HCT116 (cell line): Measurements from ENCODE around the gene GYS1. TPM values are rescaled to one million over a fixed set of nuclear protein-coding genes. Genes with fewer than 3 reads are reported as not detected.

Experiments used
- ATAC-seq: fragments of 200-7000 bp; cut with Tn5 transposase; 2 replicates; pipeline ENCODE4 v1.9.1; 2020; ENCODE audit warnings: mild to moderate bottlenecking, moderate library complexity
- BruUV-seq: library from RNA; stranded (reverse); fragments of 400-500 nt; replicated peaks from 2 replicates; lab custom pipeline; 2021; lab: Mats Ljungman, UMichigan
- CTCF ChIA-PET: fragments of 300-600 bp; sonication (Branson Sonifier 250); formaldehyde crosslinking; loops from one replicate; lab custom pipeline; 2021; ENCODE audit warnings: antibody characterized with exemption; lab: Charles Lee
- POLR2A ChIA-PET: fragments of 300-600, 350-600 bp; sonication (Branson Sonifier 250); formaldehyde crosslinking; loops from one replicate; lab custom pipeline; 2021; ENCODE audit warnings: antibody characterized with exemption; lab: Charles Lee
- RAD21 ChIA-PET, 2 experiments: fragments of 300-600 bp; sonication (Branson Sonifier 250); formaldehyde crosslinking; loops; one replicate each; lab custom pipeline; 2023; ENCODE audit warnings: low total read pairs in 2 of 2; ENCODE audit not compliant: uncharacterized antibody in 2 of 2, unreplicated experiment in 2 of 2, low non-redundant PET in 1 of 2; lab: Charles Lee
- DNase-seq: peaks from one replicate; pipeline ENCODE4 v3.0.0-alpha.2; 2010; ENCODE audit warnings: low read depth, low spot score
- H2AFZ ChIP-seq: fragments of 200-600 bp; shearing (Covaris generic), sonication (generic); 2 replicates; pipeline ENCODE4 v1.6.1; 2017; ENCODE audit warnings: low read depth, mixed run types, mixed read lengths, antibody characterized with exemption, low read length; ENCODE audit not compliant: poor library complexity, severe bottlenecking
- H3K27ac ChIP-seq: 2 replicates; pipeline ENCODE4 v1.5.1; 2012; ENCODE audit warnings: low read depth, low read length
- H3K27me3 ChIP-seq: fragments of 200-600 bp; sonication (generic); 2 replicates; pipeline ENCODE4 v1.6.1; 2016; ENCODE audit warnings: mixed run types, low read length, mixed read lengths; ENCODE audit not compliant: insufficient read depth
- H3K36me3 ChIP-seq, 2 experiments: fragments of 200-500 bp in 1 of 2; fragments of 200-600 bp in 1 of 2; sonication (Bioruptor generic) in 1 of 2; sonication (generic) in 1 of 2; 2 replicates each; pipeline versions ENCODE4 v1.5.1 to v1.6.1; 2014 to 2016; ENCODE audit warnings: low read length in 2 of 2, inconsistent platforms in 1 of 2, mixed read lengths in 1 of 2, mixed run types in 1 of 2; ENCODE audit not compliant: insufficient read depth in 2 of 2, control insufficient read depth in 1 of 2
- H3K4me1 ChIP-seq, 2 experiments: fragments of 200-600 bp in 1 of 2; sonication (generic) in 1 of 2; 2 replicates each; pipeline versions ENCODE4 v1.5.1 to v1.6.1; 2012 to 2017; ENCODE audit warnings: low read length in 2 of 2, inconsistent platforms in 1 of 2, mild to moderate bottlenecking in 1 of 2, mixed read lengths in 1 of 2, mixed run types in 1 of 2, moderate library complexity in 1 of 2; ENCODE audit not compliant: insufficient read depth in 2 of 2, control insufficient read depth in 1 of 2
- H3K4me2 ChIP-seq: fragments of 200-600 bp; sonication (generic); 2 replicates; pipeline ENCODE4 v1.6.1; 2017; ENCODE audit warnings: mixed run types, low read length, mixed read lengths
- H3K4me3 ChIP-seq, 2 experiments: fragments of 200-600 bp in 1 of 2; sonication (generic) in 1 of 2; replicated peaks in 1 of 2; 2 replicates each; pipeline ENCODE4 v1.5.1; 2011 to 2016; ENCODE audit warnings: low read length in 2 of 2, control low read depth in 1 of 2, low read depth in 1 of 2, mild to moderate bottlenecking in 1 of 2, mixed read lengths in 1 of 2, mixed run types in 1 of 2
- H3K79me2 ChIP-seq: fragments of 200-600 bp; sonication (generic); 2 replicates; pipeline ENCODE4 v1.6.1; 2017; ENCODE audit warnings: mild to moderate bottlenecking, mixed run types, low read length, moderate library complexity, mixed read lengths; ENCODE audit not compliant: insufficient read depth
- H3K9ac ChIP-seq: fragments of 200-600 bp; sonication (generic); 2 replicates; pipeline ENCODE4 v1.6.1; 2016; ENCODE audit warnings: low read length, mixed read lengths
- H3K9me2 ChIP-seq: fragments of 200-600 bp; sonication (generic), shearing (Covaris generic); 2 replicates; pipeline ENCODE4 v1.6.1; 2017; ENCODE audit warnings: mixed run types, mild to moderate bottlenecking, moderate library complexity; ENCODE audit not compliant: insufficient read depth
- H3K9me3 ChIP-seq, 2 experiments: fragments of 200-500 bp in 1 of 2; fragments of 200-600 bp in 1 of 2; sonication (Bioruptor generic) in 1 of 2; sonication (generic) in 1 of 2; 2 replicates each; pipeline ENCODE4 v1.6.1; 2014 to 2017; ENCODE audit warnings: low read length in 2 of 2, mixed read lengths in 2 of 2, inconsistent platforms in 1 of 2, low read depth in 1 of 2, mild to moderate bottlenecking in 1 of 2, mixed run types in 1 of 2, moderate library complexity in 1 of 2; ENCODE audit not compliant: control insufficient read depth in 1 of 2, insufficient read depth in 1 of 2
- H4K20me1 ChIP-seq: fragments of 200-600 bp; sonication (generic), shearing (Covaris generic); 2 replicates; pipeline ENCODE4 v1.6.1; 2017; ENCODE audit warnings: mixed run types, mild to moderate bottlenecking, moderate library complexity; ENCODE audit not compliant: insufficient read depth
- CBX3 ChIP-seq: IDR thresholded peaks from 2 replicates; pipeline ENCODE4 v1.6.1; 2012; ENCODE audit warnings: low read depth
- CTCF ChIP-seq, 3 experiments: fragments of 200-600 bp in 1 of 3; sonication (generic) in 1 of 3; IDR thresholded peaks in 2 of 3; conservative IDR thresholded peaks in 1 of 3; 2 replicates each; pipeline ENCODE4 v1.5.1; 2012 to 2017; ENCODE audit warnings: low read depth in 2 of 3, low read length in 2 of 3, antibody characterized with exemption in 1 of 3, borderline replicate concordance in 1 of 3, control low read depth in 1 of 3, mild to moderate bottlenecking in 1 of 3, mixed read lengths in 1 of 3, mixed run types in 1 of 3, moderate library complexity in 1 of 3; ENCODE audit not compliant: insufficient read depth in 1 of 3
- EGR1 ChIP-seq: IDR thresholded peaks from 2 replicates; pipeline ENCODE4 v1.6.1; 2012; ENCODE audit warnings: low read depth
- intact Hi-C: fragments of 100-400 bp; cut with micrococcal nuclease; formaldehyde crosslinking; loops from 2 replicates; pipeline ENCODE4 v1.10.0; 2022
- total RNA-seq: library from RNA; stranded (reverse); gene quantifications from one replicate; pipeline ENCODE4 v1.2.1, GENCODE V29; 2021; ENCODE audit not compliant: unreplicated experiment
- TF ChIP-seq, protein P1 (sequence below): IDR thresholded peaks from 2 replicates; pipeline ENCODE4 v1.6.1; 2011; ENCODE audit warnings: mild to moderate bottlenecking, low read length, moderate library complexity; ENCODE audit not compliant: insufficient replicate concordance; ENCODE audit errors: extremely low read depth

Gene GYS1
- total RNA-seq, 1 experiment from 2014 or later: 50.7 TPM

DNA sequence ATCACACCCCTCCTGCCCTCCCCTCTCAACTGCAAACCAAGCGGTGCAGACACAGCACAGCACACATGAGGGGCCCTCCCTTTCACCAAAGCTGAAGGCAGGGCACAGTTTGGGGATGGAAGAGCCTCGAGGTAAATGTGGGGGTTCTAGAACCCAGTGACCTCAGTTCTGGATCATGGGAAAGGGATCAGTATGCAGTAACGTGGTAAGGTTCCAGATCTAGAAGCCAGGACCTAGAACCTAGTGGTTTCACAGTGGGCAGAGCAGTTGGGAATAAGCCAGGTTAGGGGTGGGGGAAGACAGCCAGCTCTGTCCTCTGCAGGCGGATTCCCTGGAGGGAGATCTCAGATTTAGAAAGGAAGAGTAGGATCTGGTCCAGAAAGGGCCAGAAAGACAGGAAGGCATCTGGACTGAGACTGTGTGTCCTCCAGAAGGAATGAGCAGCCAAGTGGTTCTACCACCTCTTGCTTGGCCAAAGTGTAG, 24.9 kb downstream of the GYS1 start:
- Histone ChIP-seq H3K27me3 (no peaks in the 10 kb centered on the region), H3K4me2 (no peak overlapping the region), H3K27ac (peak overlapping the region; percentile 19; the same call in 1 of the 2 replicates), H3K9me2 (no peaks in the 10 kb centered on the region), H4K20me1 (peaks cover 9% of the 10 kb centered on the region; the same call in 1 of the 2 replicates), H3K9me3 (no peaks in the 10 kb centered on the region), H3K4me3 (no peak overlapping the region), H3K79me2 (peaks cover 16% of the 10 kb centered on the region), H3K4me1 (peaks cover 16 to 40% of the 10 kb centered on the region in 2 experiments), H3K9ac (no peak overlapping the region), H2AFZ (no peak overlapping the region), H3K36me3 (peaks cover 8 to 26% of the 10 kb centered on the region in 2 experiments; a peak in 3 of 4 replicates)
- TSS peak; percentile 22 for BruUV-seq
- ChIA-PET RAD21 (no interaction called here), CTCF (no interaction called here), POLR2A (interaction anchor here (0.6 to 2.4 kb wide), 6 partner anchors 8 to 349 kb away, joined by 3 to 7 read pairs (median 3); partner anchors contain the start of genes GYS1, PPP1R15A, RPL18 and RUVBL2)
- ATAC-seq (no peak), DNase-seq (no peak)
- intact Hi-C loops: loop anchor here (5.0 kb wide), 1 partner anchor 96 kb away; the partner anchor contains the start of gene PPP1R15A
- TF ChIP-seq CBX3 (no peak), EGR1 (no peak), CTCF (IDR thresholded peaks at IDR 0.05 in 2 of 3, conservative IDR thresholded peaks at IDR 0.05 in 1 of 3; ENCODE audit: borderline replicate concordance in 1 of 3, insufficient read depth in 1 of 3, low read depth in 2 of 3, low read length in 2 of 3) (no peak)
- TF ChIP-seq, protein P1, sequence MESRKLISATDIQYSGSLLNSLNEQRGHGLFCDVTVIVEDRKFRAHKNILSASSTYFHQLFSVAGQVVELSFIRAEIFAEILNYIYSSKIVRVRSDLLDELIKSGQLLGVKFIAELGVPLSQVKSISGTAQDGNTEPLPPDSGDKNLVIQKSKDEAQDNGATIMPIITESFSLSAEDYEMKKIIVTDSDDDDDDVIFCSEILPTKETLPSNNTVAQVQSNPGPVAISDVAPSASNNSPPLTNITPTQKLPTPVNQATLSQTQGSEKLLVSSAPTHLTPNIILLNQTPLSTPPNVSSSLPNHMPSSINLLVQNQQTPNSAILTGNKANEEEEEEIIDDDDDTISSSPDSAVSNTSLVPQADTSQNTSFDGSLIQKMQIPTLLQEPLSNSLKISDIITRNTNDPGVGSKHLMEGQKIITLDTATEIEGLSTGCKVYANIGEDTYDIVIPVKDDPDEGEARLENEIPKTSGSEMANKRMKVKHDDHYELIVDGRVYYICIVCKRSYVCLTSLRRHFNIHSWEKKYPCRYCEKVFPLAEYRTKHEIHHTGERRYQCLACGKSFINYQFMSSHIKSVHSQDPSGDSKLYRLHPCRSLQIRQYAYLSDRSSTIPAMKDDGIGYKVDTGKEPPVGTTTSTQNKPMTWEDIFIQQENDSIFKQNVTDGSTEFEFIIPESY: no peak
